ENCODE results near the gene FAM221B.

Gene FAM221B

GRCh38 chr9:35814841-35815543, 13.5 kb downstream of the FAM221B start, which contains the start of gene HINT2:
Gene HINT2, minus strand, starts transcription at chr9:35815042. Its CDS starts 63 bp downstream, at chr9:35814979.
- DNase-seq: peak; percentile 89

DNA sequence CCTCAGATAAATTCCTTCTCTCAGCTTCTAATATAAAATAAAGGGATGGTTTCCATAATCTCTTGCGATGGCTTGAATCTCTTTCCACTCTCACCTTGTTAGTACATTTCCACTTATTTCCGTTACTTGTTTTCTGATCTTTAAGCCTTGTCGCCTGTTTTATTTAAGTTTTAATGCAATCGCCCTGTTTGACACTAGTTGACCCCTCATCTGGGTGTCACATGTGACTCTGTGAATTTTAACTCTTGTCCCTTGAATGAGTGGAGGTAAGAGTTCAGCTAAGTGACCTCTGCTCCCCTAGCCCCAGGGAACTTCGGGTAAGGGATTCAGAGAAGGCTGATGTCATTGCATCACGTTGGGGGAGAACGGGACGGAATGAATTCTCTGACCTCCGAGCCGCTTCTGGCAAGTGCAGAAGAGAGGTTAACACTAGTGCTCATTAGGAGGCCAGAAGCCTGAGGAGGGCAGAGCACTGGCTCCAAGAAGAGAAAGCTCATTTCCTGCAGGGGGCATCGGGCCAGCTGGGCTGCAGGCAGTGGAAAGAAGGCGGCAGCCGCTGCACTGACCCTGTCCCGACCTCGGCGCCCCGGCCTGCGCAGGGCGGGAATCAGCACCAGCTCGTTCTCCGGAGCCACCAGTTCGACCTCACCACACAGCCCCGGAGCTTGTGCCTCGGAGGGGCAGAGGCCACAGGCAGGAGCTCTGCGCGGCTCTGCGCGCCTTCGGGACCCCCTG, 14.3 kb downstream of the FAM221B start:
- DNase-seq: no peak

DNA sequence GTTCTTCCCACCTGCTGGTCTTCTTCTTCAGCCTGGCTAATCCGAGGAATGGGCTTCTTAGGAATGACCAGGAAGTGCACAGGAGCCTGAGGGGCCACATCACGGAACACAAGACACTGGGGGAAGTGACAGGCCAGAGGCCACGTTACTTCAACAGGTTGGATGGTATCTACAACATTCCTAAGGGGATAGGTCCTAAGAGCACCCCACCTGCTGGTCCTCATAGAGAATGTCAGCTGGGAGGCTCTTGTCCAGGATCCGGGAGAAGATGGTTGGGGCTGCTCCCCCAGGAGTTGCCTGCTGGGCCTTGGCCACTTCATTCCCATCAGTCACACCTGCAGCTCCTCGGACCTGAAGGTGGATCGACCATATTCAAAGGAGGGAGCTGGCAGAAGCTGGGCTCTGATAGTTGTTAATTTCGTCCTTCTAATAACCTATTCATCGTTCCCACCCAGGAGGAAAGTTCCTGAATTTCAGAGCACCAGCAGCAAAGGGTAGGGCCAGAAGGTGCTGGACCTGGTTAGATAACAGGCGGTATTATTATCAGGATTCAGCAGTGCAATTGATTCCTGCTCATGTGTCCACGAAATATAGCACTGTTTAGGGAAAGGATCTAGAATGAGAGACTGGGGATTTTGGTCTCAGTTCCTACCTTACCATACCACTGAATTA, 15.0 kb downstream of the FAM221B start:
- no peak for DNase-seq

- DNase-seq: peak; percentile 68
Measured at GRCh38 chr9:35812025-35812602, 16.4 kb downstream of the FAM221B start, which contains the start of gene SPAG8. Gene SPAG8, minus strand, starts transcription at chr9:35812262. Its CDS starts 115 bp downstream, at chr9:35812147.

- no peak for DNase-seq
Measured at GRCh38 chr9:35811381-35812024, 17.0 kb downstream of the FAM221B start.

DNA sequence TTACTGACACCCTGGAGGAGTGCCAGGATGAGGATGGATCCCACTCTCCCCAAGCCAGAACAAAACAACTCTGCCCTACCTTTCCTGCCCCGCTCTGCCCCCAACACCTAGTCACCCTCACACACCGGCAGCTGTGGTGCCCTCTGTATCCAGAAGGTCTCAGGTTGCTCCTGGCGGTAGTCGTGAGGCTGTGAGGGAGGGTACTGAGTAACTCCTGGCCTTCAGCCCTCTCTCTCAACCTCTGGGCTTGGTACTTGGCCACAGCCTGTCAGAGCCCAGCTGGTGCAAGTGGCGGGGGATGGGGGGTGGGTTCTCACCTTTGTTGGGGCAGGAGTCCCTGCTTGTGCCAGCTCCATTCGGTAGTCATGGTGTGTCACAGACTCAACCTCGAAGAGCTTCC, 18.4 kb downstream of the FAM221B start:
- no peak for DNase-seq

GRCh38 chr9:35808433-35808832, 20.1 kb downstream of the FAM221B start:
- no peak for DNase-seq

- DNase-seq: no peak
Measured at GRCh38 chr9:35806101-35806500, 22.4 kb downstream of the FAM221B start.

DNA sequence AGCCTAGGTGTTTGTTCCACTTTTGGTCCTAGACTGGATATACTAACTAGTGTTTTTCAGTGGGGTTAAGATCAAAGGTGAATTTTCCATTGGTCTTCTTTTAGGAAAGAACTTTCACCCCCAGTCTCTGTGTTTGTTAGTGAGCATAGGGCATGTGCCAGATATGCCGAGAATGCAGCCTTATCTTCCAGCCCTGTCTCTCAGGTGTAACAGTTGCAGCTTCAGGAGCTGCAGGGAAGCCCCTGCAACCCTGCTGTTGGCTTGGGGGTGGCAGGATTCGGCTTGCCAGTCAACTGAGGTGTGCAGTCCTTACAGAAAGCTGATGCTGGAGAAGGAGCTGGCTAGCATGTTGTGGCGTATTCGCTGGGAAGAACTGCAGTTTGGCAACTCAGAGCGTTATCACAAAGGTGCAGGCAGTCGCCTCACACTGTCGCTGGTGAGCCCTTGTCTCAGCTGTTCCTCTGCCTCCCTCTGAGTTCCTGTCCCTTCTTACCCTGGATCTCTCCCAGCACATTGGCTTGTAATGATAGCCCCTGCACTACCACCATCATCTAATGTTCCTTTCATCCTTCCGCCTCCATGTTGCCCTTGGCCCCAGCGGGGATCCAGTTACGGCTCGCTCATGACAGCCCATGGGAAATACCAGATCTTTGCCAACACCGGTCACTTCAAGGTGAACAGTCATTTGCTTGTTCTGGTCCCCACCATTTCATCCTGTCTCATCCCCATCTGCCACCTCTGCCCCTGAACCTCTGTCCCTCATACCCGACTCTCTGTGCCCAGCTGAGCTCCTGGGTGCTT, 27.0 kb downstream of the FAM221B start:
- DNase-seq: no peak

DNA sequence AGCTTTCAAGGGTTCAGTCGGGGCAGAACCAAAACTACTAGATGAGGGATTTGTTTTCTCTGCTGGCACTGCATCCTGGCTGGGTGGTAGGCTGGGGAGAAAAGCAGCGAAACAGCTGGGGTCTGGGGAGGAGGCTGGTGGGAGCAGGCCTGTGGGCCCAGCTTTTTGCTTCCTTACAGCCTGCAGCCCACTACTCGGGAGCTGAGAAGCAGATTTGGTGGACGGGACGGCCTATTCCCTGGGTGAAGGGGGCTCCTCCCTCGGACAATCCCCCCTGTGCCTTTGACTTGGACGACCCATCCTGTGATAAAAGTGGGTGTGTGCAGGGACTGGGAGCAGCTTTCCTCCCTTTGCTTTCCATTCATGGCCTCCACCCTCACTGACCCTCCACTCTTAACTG, 28.0 kb downstream of the FAM221B start:
- DNase-seq: no peak

- DNase-seq: no peak
Measured at GRCh38 chr9:35798658-35799374, 29.7 kb downstream of the FAM221B start.

DNA sequence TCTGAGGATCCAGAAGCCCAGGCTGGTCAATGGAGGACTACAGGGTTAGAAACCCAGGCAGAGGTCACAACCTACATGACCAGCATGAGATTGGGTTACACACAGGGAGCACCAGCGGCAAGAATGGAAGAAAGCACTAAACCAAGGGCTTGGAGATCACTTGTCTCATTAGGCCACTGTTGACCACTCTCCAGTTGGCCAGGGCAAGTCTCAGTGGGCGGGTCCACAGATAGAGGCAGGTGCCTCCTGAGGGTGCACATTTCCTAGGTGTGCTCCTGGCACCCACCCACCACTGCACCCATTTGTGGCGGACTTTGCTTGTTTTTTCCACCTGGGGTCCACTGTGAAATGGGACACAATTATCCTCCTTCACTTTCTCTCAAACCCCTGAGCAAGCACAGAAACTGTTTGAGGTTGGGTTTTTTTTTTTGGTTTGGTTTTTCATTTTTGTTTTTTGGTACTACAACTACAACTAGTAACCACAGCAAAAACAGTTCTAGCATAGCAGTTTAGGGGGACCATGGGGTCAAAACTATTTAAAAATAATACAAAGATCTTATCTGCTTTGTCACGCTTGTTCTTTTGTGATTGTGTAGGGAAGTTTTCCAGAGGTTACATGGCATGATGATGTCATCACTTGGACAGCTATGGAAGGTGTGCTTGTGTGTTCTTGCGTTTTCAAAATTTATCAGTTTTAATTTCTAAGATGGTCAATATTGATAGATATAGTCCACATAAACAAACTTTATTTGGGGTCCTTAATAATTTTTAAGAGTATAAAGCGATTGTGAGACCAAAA, 31.0 kb downstream of the FAM221B start:
- no peak for DNase-seq

DNA sequence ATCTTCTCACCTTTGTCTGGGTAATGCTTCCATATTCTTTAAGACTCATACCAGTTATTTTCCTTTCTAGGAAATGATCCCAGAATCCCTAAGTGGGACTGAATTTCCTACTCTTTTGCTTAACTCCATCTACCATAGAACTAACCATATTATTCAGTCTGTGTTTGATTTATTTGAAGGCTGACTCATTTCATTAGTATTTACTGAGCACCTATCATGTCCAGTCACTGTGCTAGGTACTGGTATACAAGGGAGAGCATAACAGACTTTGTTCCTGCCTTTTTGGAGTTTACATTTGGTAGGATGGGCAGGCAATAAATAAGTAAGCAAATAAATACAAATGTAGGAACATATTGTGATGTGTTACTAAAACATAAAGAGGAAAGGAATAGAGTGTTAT, 32.8 kb downstream of the FAM221B start:
- DNase-seq: no peak

DNA sequence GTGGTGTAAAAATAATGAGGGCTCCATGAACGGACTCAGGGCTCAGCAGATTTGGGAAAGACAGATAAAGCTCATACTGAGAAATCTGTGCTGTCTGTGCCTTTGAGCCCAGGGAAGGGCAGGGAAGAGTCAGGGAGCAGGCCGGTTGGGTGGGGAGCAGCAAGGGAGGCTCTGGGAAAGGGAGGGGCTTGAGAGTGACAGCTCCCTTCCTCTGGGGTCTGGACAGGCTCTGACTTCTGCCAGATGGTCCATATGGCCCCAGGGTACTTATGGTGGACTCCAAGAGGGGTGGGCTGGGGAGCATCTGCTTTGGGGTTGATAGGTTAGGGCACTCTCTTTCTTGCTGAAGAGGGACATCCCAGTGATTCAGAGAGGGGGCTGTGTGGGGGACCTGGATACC, 35.1 kb downstream of the FAM221B start:
- no peak for DNase-seq

DNA sequence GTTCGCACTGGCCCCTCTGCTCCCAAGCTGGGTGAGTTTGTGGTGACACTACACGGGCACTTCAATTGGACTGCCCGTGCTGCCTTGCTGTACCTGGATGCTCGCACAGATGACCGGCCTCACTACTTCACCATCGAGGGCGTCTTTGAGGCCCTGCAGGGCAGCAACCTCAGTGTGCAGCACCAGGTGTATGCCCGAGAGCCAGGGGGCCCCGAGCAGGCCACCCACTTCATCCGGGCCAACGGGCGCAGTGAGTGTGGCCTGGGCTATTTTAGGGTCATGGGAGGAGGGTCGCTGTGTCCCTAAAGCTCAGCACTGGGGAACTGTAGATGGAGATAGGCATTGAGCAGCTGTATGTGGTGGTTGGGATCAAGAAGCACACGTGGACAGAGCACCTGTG, 35.7 kb downstream of the FAM221B start:
- no peak for DNase-seq

- DNase-seq: no peak
Measured at GRCh38 chr9:35792024-35792813, 36.3 kb downstream of the FAM221B start.

DNA sequence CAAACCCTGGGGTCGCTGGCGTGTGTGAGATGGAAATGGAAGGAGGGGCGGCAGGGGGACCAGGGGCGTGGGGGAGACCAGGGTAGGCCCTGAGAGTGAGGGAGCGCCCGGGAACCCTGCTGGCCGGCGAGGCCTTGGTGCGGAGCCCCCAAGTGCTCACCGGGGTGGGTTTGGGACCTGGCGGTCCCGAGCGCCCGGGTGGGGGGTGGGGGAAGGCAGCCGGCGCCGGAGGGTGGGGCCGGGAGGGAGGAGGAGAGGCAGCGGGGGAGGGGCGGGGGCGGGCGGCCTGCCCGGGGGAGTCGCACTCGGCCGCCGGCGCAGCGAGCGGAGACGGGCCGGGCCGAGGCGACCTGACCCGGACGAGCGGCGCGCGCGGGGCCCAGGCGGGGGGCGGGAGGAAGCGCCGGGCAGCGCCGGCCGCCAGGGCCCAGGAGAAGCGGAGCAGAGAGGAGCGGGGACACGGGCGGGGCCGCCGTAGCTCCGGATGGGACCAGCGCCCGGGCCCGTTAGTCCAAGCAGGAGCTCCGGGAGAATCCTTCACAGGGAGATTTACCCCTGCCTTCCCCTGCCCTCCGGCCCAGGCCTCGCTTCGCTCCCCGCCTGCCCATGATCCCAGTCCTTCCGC, 37.1 kb downstream of the FAM221B start, which contains the start of gene NPR2:
TSS of gene NPR2 (plus strand) at position 295 of the 625 bp plus-strand sequence. CDS start 818 bp downstream, outside the sequence.
- DNase-seq: no peak

GRCh38 chr9:35790385-35791296, 37.9 kb downstream of the FAM221B start:
- DNase-seq: peak; percentile 43

Data from NCI-H187 treated with DMSO at 0.1 percent for 48 hours (cell line).